Duodenal mucosa (tissue), 2 donors: ENCODE results near the gene DOCK2.
"Not testable (repeated sequence)": the region's sequence is repeated elsewhere in the genome, so short reads cannot be mapped to it uniquely, and the experiment has no call there.

Experiments used
- H3K27ac ChIP-seq: one replicate; pipeline ENCODE4 v1.7.0; 2013; ENCODE audit warnings: low read depth, low read length
- H3K27me3 ChIP-seq, 2 donors: one replicate each; pipeline ENCODE4 v1.7.0; 2013; ENCODE audit warnings: low read length in 2 of 2, control low read depth in 1 of 2; ENCODE audit not compliant: insufficient read depth in 2 of 2, control insufficient read depth in 1 of 2
- H3K36me3 ChIP-seq, 2 donors: one replicate each; pipeline ENCODE4 v1.7.0; 2013; ENCODE audit warnings: low read length in 2 of 2, control low read depth in 1 of 2; ENCODE audit not compliant: insufficient read depth in 2 of 2, control insufficient read depth in 1 of 2
- H3K4me1 ChIP-seq, 2 donors: one replicate each; pipeline ENCODE4 v1.7.0; 2013; ENCODE audit warnings: low read length in 2 of 2, control low read depth in 1 of 2; ENCODE audit not compliant: insufficient read depth in 2 of 2, control insufficient read depth in 1 of 2
- H3K4me3 ChIP-seq, 2 donors: one replicate each; pipeline ENCODE4 v1.7.0; 2013; ENCODE audit warnings: low read length in 2 of 2, low read depth in 1 of 2
- H3K9ac ChIP-seq, 2 donors: one replicate each; pipeline ENCODE4 v1.7.0; 2013; ENCODE audit warnings: low read length in 2 of 2, low read depth in 1 of 2
- H3K9me3 ChIP-seq, 2 donors: one replicate each; pipeline ENCODE4 v1.7.0; 2013; ENCODE audit warnings: low read length in 2 of 2, control low read depth in 1 of 2; ENCODE audit not compliant: control insufficient read depth in 1 of 2

Gene DOCK2

GRCh38 chr5:169817031-169817430, 180.0 kb downstream of the DOCK2 start:
- Histone ChIP-seq H3K9ac (no peak overlapping the region), H3K4me1 (no peaks in the 10 kb centered on the region), H3K9me3 (no peaks in the 10 kb centered on the region), H3K36me3 (peaks cover 0 to 5% of the 10 kb centered on the region in 2 donors), H3K4me3 (no peak overlapping the region), H3K27me3 (no peaks in the 10 kb centered on the region), H3K27ac (no peak overlapping the region)

- H3K4me3 ChIP-seq, result no peak overlapping the region
- no peaks in the 10 kb centered on the region for H3K36me3 ChIP-seq
- H3K27ac ChIP-seq, result no peak overlapping the region
- H3K9me3 ChIP-seq, result no peaks in the 10 kb centered on the region
- H3K4me1 ChIP-seq, result no peaks in the 10 kb centered on the region
- no peaks in the 10 kb centered on the region for H3K27me3 ChIP-seq
- no peak overlapping the region for H3K9ac ChIP-seq
These were observed 189.5 kb downstream of the DOCK2 start for GRCh38 chr5:169826618-169827017.

- Histone ChIP-seq H3K27ac (no peak overlapping the region), H3K4me3 (no peak overlapping the region), H3K4me1 (no peaks in the 10 kb centered on the region), H3K9me3 (no peaks in the 10 kb centered on the region), H3K27me3 (no peaks in the 10 kb centered on the region), H3K36me3 (no peaks in the 10 kb centered on the region), H3K9ac (no peak overlapping the region)
These were observed 190.7 kb downstream of the DOCK2 start for GRCh38 chr5:169827769-169828168.

GRCh38 chr5:169828385-169828784, 191.3 kb downstream of the DOCK2 start:
- no peak overlapping the region for H3K4me3 ChIP-seq
- H3K36me3 ChIP-seq, result no peaks in the 10 kb centered on the region
- no peak overlapping the region for H3K9ac ChIP-seq
- no peak overlapping the region for H3K27ac ChIP-seq
- H3K4me1 ChIP-seq, result no peaks in the 10 kb centered on the region
- H3K9me3 ChIP-seq, result no peaks in the 10 kb centered on the region
- no peaks in the 10 kb centered on the region for H3K27me3 ChIP-seq

GRCh38 chr5:169831331-169831730, 194.3 kb downstream of the DOCK2 start:
- no peaks in the 10 kb centered on the region for H3K36me3 ChIP-seq
- H3K9ac ChIP-seq, result no peak overlapping the region
- no peaks in the 10 kb centered on the region for H3K9me3 ChIP-seq
- no peaks in the 10 kb centered on the region for H3K4me1 ChIP-seq
- H3K4me3 ChIP-seq, result no peak overlapping the region
- H3K27ac ChIP-seq, result no peak overlapping the region
- no peaks in the 10 kb centered on the region for H3K27me3 ChIP-seq

GRCh38 chr5:169832304-169832703, 195.2 kb downstream of the DOCK2 start:
- Histone ChIP-seq H3K4me1 (no peaks in the 10 kb centered on the region), H3K9ac (no peak overlapping the region), H3K9me3 (no peaks in the 10 kb centered on the region), H3K27me3 (no peaks in the 10 kb centered on the region), H3K27ac (no peak overlapping the region), H3K36me3 (no peaks in the 10 kb centered on the region), H3K4me3 (no peak overlapping the region)

- H3K9ac ChIP-seq, result no peak overlapping the region
- no peaks in the 10 kb centered on the region for H3K4me1 ChIP-seq
- no peaks in the 10 kb centered on the region for H3K9me3 ChIP-seq
- no peaks in the 10 kb centered on the region for H3K27me3 ChIP-seq
- no peaks in the 10 kb centered on the region for H3K36me3 ChIP-seq
- no peak overlapping the region for H3K4me3 ChIP-seq
- no peak overlapping the region for H3K27ac ChIP-seq
These were observed 195.8 kb downstream of the DOCK2 start for GRCh38 chr5:169832845-169833244.

- not testable (repeated sequence) for H3K9me3 ChIP-seq, H3K27me3 ChIP-seq, H3K9ac ChIP-seq, H3K4me1 ChIP-seq, H3K27ac ChIP-seq, H3K4me3 ChIP-seq, H3K36me3 ChIP-seq
These were observed 196.7 kb downstream of the DOCK2 start for GRCh38 chr5:169833681-169834292.

GRCh38 chr5:169834540-169834939, 197.5 kb downstream of the DOCK2 start:
- not testable (repeated sequence) for H3K36me3 ChIP-seq, H3K4me1 ChIP-seq, H3K27ac ChIP-seq, H3K27me3 ChIP-seq, H3K4me3 ChIP-seq, H3K9me3 ChIP-seq, H3K9ac ChIP-seq

- Histone ChIP-seq H3K9ac (no peak overlapping the region), H3K36me3 (no peaks in the 10 kb centered on the region)
These were observed 199.9 kb downstream of the DOCK2 start for GRCh38 chr5:169836835-169837536.

More at GRCh38 chr5:169836835-169837536, 199.9 kb downstream of the DOCK2 start:
- Histone ChIP-seq H3K9me3 (no peaks in the 10 kb centered on the region), H3K4me1 (no peaks in the 10 kb centered on the region), H3K4me3 (no peak overlapping the region), H3K27ac (no peak overlapping the region), H3K27me3 (no peaks in the 10 kb centered on the region)
